NOMO-1 (cell line): Measurements from ENCODE around the gene COMMD2.

ENCODE experiments used
- DNase-seq, 2 experiments: peaks; one replicate each; lab custom pipeline; 2025; ENCODE audit not compliant: unreplicated experiment in 2 of 2; lab: John Stamatoyannopoulos, UW

Gene COMMD2

DNA sequence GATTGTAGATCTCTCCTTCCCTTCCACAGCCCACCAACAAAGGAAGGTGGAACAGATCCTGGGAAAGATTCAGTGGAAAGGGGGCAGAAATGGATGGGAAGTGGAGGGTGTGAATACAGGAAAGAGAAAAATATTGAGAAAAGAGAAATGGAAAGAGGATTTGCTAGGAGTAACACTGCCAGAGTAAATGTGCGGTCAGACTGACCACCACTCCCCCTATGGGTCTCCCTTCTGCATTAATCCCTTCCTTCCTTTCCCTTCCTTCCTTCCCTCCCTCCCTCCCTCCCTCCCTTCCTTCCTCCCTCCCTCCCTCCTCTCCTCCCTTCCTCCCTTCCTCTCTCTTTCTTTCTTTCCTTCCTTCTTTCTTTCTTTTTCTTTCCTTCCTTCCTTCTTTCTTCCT lies 12.0 kb upstream of the COMMD2 start:
- DNase-seq = no peak

DNA sequence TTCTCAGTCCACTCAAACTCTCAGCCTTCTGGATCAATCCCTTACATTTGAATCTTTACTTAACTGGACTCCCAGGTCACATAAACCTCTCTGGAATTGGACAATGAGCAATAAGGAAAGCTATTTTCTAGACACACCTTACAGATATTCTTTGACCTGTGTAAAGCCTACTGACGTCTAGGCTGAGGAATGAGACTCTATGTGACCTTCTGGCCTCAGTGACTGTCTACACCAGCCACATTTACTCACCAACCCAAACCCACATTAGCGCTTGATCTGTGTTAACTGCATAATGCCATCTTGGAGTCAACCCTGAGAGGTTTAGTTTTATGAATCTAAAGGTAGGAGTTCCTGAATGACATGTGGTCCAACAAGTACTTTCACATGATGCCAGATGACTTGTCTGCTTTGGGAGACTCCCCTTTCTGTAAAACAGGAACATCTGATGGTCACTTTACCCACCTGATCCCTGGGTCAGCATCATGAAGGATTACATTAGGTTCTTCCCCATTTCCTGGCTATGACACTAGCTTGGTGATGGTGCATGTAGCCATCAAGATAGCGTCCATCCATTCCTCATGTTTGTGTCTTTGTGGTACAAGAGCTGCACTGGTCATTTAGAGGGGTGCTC lies 11.4 kb upstream of the COMMD2 start:
- DNase-seq = no peak

DNA sequence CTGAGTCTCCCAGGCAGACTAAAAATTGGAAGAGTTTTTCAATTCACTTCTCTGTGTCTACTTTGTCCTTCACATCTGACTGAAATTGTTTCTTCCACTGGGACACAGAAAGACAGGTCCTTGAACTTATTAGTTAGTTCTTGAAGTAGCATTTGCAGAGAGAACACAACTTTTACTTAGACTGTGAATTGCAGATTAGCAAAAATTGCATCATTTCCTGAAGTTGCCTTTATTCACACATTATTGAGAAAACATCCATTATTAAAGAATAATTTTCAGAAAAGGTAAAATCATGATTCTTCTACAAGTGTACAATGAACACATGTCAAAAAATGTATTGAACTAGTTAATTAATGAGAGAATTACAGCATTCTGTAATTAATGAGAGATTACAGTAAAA lies 1.4 kb upstream of the COMMD2 start:
- no peak for DNase-seq

DNA sequence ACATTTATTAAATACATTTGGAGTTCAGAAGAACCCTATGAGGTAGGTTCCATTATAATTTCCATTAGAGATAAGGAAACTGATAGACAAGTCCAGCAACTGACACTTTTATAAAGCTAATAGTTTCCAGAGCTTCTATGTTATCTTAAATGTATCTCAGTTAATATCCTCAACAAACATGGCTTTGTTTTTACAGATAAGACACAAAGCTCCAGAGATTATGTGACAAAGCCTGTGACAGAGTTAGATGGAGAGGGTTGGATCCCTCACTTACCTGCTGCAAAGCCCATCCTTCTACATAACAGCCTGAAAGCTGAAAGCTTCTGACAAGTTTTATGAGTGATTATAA lies 473 bp upstream of the COMMD2 start:
- no peak for DNase-seq

DNA sequence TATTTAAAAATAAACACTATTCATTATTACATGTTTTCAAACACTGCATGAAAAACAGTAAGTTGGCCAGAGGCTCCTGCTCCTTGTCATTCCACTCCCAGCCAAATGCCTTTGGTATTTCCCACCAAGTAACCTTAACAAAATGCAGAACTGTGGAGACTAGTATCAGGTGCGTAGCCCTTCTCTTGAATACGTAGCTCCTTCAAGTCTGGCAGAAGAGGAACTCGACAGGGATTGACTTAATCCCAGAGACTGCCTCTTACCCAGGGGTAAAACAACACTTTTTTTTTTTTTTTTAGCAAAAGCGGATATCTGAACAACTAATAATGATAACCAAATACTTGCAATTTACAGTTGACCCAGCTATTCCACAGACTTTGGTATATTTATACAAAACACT lies 738 bp downstream of the COMMD2 start:
- DNase-seq = peak in 1 of 2 experiments; percentile 35

DNA sequence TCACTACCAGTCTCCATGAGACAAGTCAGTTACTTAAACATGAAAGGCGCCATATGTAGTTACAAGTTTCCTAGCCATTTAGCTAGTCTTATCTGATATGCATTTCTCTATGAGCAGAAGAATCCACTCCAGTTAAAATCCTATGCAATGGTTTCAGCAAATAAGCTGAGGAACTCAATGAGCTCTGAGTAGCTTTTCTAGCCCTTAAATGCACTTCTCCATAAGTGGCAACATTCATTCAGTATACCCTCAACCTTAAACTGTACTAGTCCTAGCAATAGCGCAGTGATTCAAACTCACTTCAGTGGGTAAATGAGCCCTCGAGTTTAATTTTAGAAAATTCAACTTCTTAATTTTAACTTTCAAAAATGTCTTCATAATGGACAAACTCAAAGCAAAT lies 7.7 kb downstream of the COMMD2 start:
- no peak for DNase-seq

DNA sequence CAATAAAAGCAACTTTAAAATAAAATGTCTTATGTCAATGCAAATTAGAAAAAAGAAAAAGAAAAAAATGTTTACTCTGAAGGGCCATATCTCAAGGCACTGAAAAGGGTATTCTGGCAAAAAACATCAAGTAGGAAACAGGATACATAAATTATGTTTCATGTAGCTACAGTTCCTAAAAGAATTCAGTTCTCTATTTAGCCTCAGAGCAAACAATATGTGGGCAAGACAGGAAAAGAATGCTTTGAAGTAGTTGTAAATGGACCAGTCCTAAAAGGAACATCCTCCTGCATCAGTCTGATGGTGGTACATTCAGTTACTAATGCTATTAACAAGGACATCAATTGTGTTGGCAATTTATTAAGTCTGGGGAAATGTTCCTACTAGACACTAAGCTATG lies 8.1 kb downstream of the COMMD2 start:
- no peak for DNase-seq

DNA sequence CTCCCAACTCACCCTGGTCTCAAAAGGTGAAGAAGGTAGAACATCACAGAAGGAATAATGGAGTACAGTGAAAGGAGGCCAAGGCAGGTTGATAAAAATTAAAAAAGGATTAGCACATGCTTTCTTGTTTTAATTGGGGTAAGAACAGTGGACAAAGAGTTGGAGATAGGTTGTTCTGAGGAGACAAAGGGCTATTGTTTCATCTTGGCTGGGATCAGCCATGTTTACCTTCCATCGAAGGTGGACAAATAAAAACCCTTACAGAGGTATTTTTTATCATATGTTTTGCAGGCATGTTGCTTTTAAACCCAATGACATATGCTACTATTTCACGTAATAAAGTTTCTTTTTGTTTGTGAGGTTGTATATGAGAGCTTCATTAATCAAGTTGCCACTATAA lies 12.9 kb downstream of the COMMD2 start:
- DNase-seq = no peak

DNA sequence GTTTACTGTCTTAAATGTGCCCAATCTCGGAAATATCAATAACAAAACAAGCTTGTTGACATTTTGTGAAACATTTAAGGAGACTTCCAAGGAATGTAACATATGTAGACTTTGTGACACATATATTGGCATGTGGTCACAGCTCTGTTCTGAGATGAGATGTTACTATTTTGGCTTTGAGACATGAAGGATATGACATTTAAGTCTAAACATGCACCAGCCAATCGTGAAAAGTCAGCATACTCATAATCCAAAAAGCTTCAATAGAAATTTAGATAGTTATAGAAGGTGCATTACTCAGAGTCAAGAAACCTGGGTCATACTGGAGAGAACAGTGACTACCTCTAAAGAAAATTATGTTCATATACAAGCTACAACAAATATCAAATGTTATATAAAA lies 13.4 kb downstream of the COMMD2 start:
- DNase-seq = no peak

DNA sequence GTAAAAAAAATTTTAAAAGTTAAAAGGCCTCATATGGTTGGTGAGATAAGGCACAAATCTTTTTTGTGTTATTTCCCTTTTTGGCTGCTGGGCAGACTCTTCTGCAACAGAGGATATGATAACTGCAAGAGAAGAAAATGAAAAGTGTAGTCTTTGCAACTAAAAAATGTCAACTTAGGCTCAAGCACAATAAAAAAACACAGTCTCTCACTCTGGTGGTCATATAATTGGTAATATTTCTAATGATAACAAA lies 15.4 kb downstream of the COMMD2 start:
- no peak for DNase-seq

DNA sequence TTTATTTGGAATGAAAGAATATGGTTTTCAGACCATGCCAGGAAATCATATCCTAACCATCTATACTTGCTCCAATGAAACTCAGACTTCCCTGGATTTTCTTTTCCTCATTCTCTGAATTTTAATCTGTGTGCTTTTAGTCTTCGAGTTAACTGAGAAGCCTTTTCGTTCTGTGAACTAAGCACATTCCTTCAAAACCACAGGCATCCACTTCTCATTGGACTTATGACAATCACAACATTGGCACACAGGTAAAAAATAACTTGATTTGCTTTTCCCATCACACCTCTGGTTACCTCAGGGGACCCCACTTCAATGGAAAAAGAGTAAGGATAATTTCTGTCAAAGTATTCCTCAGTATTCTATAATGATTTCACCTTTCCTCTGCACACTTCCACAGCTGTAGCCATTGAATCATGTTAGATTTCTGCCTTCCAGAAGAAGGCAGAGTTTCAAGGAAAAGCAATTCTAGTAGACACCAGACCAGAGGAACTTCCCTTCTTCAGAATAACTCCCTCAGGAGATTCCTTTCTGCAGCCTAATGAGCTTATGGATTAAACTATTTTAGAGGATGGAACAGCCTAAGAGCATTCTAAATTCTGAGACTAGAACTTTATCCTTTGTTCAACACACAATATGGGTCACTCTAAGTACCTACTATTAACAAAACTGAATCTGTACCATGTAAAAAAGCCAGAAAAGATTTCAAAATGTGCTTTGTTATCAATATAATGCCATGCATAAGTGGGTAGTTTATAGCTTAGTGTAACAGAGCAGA lies 15.9 kb downstream of the COMMD2 start:
- DNase-seq = no peak

DNA sequence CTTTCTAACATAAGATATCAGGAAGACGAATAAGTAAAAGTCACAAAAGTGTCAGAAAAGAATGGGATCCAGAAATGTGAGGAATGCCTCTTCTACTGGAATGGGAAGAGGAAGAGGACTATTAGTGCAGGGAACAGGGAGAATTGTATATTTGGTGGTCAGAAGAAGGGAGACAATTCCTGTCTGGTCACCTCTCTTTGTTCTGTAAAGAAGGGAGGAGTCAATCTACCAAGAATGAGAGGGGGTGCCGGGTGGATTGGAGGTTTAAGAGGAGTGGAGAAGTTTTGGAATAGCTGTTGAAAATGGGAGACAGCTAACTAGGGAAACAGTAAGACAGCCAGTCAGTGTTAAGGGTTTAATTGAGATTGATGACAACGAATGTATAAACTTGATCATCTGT lies 20.1 kb downstream of the COMMD2 start:
- no peak for DNase-seq

DNA sequence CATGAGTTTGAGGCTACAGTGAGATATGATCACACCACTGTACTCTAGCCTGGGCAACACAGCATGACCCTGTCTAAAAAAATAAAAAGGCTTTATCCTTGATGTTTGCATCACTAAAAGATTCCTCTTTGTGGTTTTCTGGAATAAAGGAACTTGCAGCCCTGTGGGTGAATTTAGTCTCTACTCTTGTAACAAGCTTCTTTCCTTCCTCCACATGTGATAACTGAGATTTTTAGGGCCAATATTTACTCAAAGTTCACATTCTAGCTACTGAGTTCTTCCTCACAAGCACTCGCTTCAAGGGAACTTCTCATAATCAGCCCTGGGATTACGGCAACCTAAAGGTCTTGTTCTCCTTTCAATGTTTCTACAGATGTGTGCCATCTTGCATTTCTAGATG lies 24.6 kb downstream of the COMMD2 start:
- DNase-seq = no peak

DNA sequence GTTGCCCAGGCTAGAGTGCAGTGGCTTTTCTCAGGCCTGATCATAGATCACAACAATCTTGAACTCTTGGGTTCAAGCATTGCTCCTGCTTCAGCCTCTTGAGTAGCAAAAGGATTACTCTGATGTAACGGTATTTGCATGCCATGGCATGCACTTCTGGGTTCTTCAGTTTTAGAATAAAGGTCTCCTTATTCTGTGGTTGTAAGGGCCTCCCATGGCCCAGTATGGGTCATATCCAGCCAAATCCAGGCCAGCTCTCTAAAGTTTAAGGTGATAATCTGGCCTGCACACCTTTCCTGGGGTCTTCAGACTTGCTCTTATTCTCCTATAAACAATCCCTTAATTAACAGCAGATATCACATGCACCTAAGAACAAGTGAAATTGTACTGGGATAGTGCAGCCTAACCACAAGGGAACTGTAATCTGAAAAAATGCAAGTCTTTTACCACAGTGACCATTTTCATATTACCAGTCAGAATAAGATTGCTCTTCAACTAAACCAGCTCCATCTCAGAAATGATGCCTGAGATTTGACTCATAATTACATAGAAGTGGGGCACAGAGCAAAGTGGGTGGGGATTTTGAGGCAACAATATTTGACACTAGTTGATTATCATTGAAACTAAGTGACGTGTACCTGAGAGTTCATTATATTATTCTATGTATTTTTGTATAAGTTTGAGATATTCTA lies 25.4 kb downstream of the COMMD2 start:
- no peak for DNase-seq

DNA sequence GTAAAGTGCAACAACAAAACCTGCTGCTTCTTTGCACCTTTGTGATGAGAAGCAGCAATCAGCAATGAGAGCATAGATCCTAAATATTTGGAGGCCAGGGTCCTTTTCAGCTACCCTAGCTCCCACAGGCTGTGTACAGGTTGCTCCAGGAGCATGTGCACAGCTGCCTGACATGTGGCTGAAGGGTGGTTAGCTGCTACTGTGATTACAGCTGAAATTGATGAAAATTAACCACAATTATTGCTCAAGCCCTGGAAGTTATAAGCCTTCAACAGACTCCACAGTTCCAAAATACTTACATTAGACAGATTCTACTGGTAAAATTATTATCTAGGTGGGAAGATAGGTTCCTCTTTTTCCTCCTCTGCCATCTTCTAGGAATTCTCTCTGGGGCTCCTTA lies 28.5 kb downstream of the COMMD2 start:
- DNase-seq = no peak

DNA sequence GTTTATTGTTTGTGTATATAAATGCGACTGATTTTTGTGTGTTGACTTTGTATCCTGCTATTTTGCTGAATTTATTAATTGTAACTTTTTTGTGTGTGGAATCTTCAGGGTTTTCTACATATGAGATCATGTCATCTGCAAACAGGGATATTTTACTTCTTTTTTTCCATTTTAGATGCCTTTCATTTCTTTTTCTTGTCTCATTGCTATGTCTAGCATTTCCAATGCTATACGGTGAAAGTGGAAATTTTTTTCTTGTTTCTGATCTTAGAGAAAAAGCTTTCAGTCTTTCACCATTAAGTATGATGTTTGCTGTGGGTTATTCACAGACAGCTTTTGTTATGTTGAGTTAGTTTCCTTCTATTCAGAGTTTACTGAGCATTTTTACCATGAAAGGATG lies 31.4 kb downstream of the COMMD2 start:
- no peak for DNase-seq

DNA sequence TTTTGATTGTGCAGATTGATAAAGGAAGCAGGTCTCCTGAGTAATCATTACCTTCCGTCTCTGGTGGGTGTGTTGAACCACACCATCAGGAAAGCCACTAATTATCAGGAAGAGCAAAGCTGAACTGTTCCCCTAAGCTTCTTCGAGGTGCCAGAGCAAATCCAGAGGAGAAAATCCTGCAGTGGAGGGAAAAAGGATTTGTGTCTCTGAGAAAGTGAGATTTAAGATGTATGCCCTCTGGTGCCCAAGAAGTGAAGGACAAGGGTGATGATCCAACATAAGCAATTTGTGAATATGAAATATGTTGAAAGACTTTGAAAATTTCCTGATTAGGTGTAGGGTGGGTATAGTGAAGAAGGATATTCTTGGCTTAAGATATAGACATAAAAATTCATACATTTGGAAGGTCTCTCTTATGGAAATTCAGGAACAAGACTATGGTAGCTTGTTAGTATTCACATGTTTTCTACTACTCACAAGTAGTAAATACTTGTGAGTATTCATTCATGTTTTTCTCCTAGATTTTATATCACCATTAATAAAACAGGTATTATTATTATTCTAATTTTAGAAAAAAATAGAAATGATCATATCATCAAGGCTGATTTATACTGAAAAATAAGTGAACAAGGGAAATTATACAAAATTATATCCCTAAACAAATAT lies 34.8 kb downstream of the COMMD2 start:
- peak in 1 of 2 experiments; percentile 65 for DNase-seq

DNA sequence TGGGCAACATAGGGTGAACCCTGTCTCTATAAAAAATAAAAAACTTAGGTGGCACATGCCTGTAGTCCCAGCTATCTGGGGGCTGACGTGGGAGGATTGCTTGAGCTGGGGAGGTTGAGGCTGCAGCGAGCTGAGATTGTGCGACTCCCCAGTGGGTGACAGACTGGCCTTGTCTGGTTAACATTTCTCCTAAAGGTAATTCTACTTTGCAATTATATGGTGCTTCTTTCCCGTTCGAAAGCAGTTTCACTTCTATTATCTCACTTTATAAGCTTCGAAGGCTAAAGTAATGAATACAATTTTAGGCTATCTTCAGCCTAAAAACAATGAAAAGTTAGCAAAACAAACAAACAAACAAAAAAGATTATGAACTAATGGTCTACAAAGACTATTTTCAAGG lies 35.3 kb downstream of the COMMD2 start:
- peak in 1 of 2 experiments; percentile 33 for DNase-seq

DNA sequence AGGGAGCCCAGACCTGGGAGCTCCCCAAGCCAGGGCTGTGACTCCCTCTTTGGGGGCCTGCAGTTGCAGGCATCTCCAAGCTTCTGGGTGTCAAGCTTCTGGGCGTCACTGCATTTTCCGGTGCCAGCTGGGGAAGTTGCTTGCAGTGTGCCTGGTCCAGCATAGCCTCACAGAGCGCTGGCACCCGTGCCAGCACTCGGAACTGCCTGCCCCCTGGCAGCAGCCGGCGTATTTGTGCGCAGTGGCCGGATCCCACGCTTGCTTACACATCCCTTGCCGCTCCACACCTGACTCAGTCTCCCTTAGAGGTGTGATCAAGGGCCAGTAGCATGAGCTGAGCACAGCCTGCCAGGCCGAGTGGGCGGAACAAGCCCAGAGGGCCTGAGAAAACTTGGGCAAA lies 37.0 kb downstream of the COMMD2 start:
- DNase-seq = no peak

DNA sequence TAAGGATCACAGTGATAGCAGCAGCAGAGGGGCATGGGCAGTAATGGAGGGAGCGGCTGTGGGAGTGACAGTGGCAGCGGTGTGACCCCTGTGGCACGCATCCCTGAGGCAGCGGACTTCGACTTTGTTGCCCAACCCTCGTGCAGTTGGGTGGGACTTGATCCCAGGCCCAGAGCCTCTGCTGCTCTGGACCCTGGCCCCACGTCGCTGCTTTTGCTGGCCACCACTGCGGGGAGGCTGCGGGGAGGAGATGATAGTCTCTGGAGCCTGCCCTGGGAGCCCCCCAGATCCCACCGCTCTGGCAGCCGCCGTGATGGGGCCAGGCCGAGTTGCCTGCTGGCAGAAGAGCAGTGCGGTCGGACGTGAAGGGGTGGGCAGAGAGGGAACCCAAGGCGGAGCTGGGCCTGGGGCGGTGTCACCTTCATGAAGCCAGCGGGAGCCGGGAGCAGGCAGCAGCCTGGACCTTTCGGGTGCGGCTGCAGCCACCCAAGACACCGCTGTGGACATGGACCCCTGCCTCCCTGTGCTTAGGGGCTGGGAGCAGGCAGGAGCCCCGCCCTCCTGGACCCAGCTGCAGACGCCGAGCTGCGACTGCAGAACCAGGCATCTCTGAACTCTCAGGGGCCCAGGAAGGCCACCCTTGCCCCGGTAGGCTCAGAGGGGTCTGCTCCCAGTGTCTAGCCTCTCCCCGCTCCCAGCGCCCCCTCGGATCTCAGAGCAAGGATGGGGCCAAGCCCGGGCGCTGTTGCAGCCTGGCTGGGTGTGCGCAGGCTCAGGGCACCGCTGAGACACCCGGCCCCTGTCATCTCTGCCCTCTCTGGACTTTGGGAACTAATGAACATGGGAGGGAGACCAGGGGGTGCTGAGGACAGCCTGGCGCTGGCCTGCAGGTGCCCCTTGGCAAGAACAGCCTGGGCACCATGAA lies 38.3 kb downstream of the COMMD2 start:
- no peak for DNase-seq

DNA sequence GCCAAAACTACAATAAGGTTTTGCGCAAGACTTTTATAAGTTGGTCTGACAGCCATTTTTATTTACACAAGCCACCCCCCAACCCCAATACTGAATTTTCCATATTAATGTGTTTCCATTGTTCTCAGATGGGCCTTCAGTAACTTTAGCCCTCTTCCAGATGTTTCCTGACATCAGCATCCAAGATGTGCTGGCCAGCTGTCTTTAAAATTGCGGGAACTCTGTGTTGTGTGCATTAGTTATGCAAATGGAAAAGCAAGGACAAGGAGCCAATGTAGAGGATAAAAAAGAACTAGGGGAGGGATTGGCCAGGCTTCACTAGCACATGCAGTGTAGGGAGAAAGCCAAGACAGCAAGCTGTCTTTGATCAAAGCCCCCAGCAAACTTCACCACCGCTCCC lies 45.4 kb downstream of the COMMD2 start:
- DNase-seq = no peak
